Measurements from ENCODE around the gene IGFBP2.

Gene IGFBP2

GRCh38 chr2:216615298-216616082 is 17.7 kb upstream of the IGFBP2 start:
- H3K4me3 ChIP-seq (ENCODE audit: control insufficient read depth, low read depth, low read length) = no peak overlapping the region
- DNase-seq (ENCODE audit: low read depth) = no peak
- no peak for TF ChIP-seq CTCF (conservative IDR thresholded peaks at IDR 0.05; ENCODE audit: control insufficient read depth, insufficient read depth, low read depth, low read length)

- no peak for DNase-seq (ENCODE audit: low read depth)
- H3K4me3 ChIP-seq (ENCODE audit: control insufficient read depth, low read depth, low read length) = no peak overlapping the region
- no peak for TF ChIP-seq CTCF (conservative IDR thresholded peaks at IDR 0.05; ENCODE audit: control insufficient read depth, insufficient read depth, low read depth, low read length)
These were observed 17.0 kb upstream of the IGFBP2 start for GRCh38 chr2:216616083-216616678.

- H3K4me3 ChIP-seq (ENCODE audit: control insufficient read depth, low read depth, low read length) = no peak overlapping the region
- no peak for TF ChIP-seq CTCF (conservative IDR thresholded peaks at IDR 0.05; ENCODE audit: control insufficient read depth, insufficient read depth, low read depth, low read length)
- DNase-seq (ENCODE audit: low read depth) = no peak
These were observed 15.9 kb upstream of the IGFBP2 start for GRCh38 chr2:216617159-216617815.

- no peak for TF ChIP-seq CTCF (conservative IDR thresholded peaks at IDR 0.05; ENCODE audit: control insufficient read depth, insufficient read depth, low read depth, low read length)
- DNase-seq (ENCODE audit: low read depth) = no peak
- H3K4me3 ChIP-seq (ENCODE audit: control insufficient read depth, low read depth, low read length) = no peak overlapping the region
These were observed 14.4 kb upstream of the IGFBP2 start for GRCh38 chr2:216618785-216619184.

GRCh38 chr2:216619411-216620393 is 13.5 kb upstream of the IGFBP2 start:
- peak; percentile 36 for DNase-seq (ENCODE audit: low read depth)
- TF ChIP-seq CTCF (conservative IDR thresholded peaks at IDR 0.05; ENCODE audit: control insufficient read depth, insufficient read depth, low read depth, low read length) = no peak
- H3K4me3 ChIP-seq (ENCODE audit: control insufficient read depth, low read depth, low read length) = no peak overlapping the region

- peak; percentile 62 for DNase-seq (ENCODE audit: low read depth)
- no peak for TF ChIP-seq CTCF (conservative IDR thresholded peaks at IDR 0.05; ENCODE audit: control insufficient read depth, insufficient read depth, low read depth, low read length)
- H3K4me3 ChIP-seq (ENCODE audit: control insufficient read depth, low read depth, low read length) = no peak overlapping the region
These were observed 12.4 kb upstream of the IGFBP2 start for GRCh38 chr2:216620786-216621185.
